Nucleus accumbens (tissue), 56 donors: ENCODE data around the gene ARTN.

Experiments used
- DNase-seq, 56 donors: peaks; one replicate each; lab custom pipeline; 2025; lab: John Stamatoyannopoulos, UW

Gene ARTN

GRCh38 chr1:43968348-43968948, 34.8 kb downstream of the ARTN start:
- no peak for DNase-seq

GRCh38 chr1:43969416-43969745, 35.8 kb downstream of the ARTN start:
- no peak for DNase-seq

GRCh38 chr1:43969746-43970466, 36.3 kb downstream of the ARTN start, which contains the start of gene DPH2:
Gene DPH2 (plus strand): TSS chr1:43970010. CDS start chr1:43970176, 166 bp downstream.
- DNase-seq: peak; percentile 43 to 99 (median 95)

GRCh38 chr1:43970502-43970901, 36.9 kb downstream of the ARTN start:
- DNase-seq: no peak

GRCh38 chr1:43970911-43971310, 37.3 kb downstream of the ARTN start:
- no peak for DNase-seq

- DNase-seq: no peak
These were observed 37.9 kb downstream of the ARTN start for GRCh38 chr1:43971336-43971980.

GRCh38 chr1:43973981-43974442, 40.4 kb downstream of the ARTN start:
- no peak for DNase-seq

GRCh38 chr1:43974443-43975248, 41.0 kb downstream of the ARTN start, which contains the start of gene ATP6V0B:
Gene ATP6V0B (plus strand): TSS chr1:43974960. CDS start chr1:43975041, 81 bp downstream.
- DNase-seq: peak; percentile 68 to 99 (median 94)

GRCh38 chr1:43975249-43975961, 41.8 kb downstream of the ARTN start:
- peak in 26 of 56 donors; percentile 18 to 58 (median 44) for DNase-seq

- DNase-seq: no peak
These were observed 42.4 kb downstream of the ARTN start for GRCh38 chr1:43976045-43976444.

- DNase-seq: no peak
These were observed 43.3 kb downstream of the ARTN start for GRCh38 chr1:43976890-43977289.

- DNase-seq: no peak
These were observed 44.0 kb downstream of the ARTN start for GRCh38 chr1:43977376-43978263.

- no peak for DNase-seq
These were observed 44.6 kb downstream of the ARTN start for GRCh38 chr1:43978264-43978550.

GRCh38 chr1:43978551-43979260, 45.1 kb downstream of the ARTN start, which contains the start of gene B4GALT2:
Gene B4GALT2 (plus strand): TSS chr1:43979210. CDS start chr1:43981161, 1,951 bp downstream.
- DNase-seq: peak in 35 of 56 donors; percentile 6 to 76 (median 30)

- DNase-seq: no peak
These were observed 45.6 kb downstream of the ARTN start for GRCh38 chr1:43979261-43979527.

GRCh38 chr1:43979528-43980254, 46.1 kb downstream of the ARTN start:
- DNase-seq: peak in 31 of 56 donors; percentile 6 to 67 (median 29)

- no peak for DNase-seq
These were observed 46.9 kb downstream of the ARTN start for GRCh38 chr1:43980255-43981134.
